ENCODE results near the gene RMRP.
A peak's percentile ranks its signal among the peaks of the same experiment; 100 is the strongest.

Gene RMRP

GRCh38 chr9:35657546-35658136 is at the start of gene RMRP:
Gene RMRP (minus strand): TSS chr9:35658019.
- peak; percentile 99 for DNase-seq

GRCh38 chr9:35706951-35707350 is 49.1 kb upstream of the RMRP start:
- DNase-seq: no peak

DNA sequence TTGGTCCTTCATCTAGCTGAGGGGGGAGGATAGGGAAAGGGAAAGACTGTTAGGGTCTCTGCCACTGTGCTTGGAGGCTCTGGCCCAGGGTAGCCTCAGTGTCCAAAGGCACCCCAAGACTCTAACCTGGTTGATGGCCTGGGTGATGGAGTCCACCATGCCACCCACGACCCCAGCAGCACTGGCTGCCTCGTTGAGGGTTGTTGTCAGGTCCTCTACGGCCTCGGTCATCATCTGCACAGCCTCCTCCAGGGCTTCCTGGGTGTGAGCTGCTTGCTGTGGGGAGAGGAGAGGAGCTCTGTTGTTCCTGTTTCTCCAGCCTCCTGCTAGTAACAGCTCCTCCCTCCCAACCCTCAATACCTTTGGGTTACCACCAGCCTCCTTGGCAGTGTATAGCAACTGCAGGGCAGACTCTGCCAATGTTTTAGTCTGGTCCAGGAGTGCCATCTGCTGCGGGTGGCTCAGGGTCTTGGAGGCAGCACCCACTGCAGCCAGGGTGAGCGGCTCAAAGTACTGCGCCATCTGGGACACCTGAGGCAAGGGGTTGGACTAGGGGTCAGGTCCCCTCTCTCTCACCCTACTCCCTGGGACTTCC is 48.1 kb upstream of the RMRP start:
- no peak for DNase-seq

GRCh38 chr9:35705372-35705771 is 47.6 kb upstream of the RMRP start:
- no peak for DNase-seq

DNA sequence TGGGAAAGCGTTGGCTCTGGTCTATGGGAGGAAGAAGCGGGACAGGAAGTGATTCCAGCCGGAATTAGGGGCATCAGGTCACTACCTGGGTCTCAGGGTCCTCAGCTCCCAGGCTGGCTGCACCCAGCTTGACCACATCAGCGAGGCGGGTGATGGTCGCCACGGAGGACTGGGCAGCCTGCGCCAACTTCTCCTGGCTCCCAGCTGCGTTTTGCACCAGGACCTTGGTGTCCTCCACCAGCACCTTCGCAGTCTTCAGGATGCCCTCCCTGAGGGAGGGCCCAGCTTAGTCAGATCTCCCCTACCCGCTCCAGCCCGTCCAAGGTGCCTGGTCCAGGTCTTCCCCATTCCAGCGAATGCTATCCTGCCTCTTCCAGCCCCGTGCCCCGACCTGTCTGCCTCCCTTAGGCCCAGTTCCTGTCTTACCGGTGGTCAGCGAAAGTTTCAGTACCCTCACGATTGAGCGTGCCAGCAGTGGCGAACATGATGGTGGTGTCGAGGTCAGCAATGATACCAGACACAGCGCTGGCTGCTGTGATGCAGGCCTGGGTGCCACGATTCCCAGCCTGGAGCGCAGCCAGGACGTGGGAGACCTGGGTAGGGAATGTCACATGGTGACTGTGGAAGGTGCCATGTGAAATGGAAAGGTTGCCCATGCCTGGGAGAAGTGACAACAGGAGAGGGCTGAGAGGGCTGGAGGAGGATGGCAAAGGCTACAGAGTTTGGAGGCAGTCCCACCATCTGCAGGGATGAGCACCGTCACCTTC is 46.3 kb upstream of the RMRP start:
- DNase-seq: no peak

DNA sequence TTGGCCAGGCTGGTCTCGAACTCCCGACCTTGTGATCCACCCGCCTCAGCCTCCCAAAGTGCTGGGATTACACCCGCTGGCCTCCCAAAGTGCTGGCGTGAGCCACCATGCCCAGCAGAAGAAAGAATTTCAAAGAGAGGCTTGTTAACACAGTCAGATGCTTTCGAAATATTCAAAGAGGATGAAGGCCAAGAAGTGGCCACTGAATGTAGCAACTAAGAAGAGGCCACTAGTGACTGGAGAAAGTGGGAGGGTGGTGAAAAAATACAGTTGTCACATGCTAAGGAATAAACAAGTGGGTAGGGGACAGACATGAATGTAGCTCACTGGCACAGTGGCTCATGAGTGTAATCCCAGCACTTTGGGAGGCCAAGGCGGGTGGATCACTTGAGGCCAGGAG is 44.9 kb upstream of the RMRP start:
- DNase-seq: no peak

DNA sequence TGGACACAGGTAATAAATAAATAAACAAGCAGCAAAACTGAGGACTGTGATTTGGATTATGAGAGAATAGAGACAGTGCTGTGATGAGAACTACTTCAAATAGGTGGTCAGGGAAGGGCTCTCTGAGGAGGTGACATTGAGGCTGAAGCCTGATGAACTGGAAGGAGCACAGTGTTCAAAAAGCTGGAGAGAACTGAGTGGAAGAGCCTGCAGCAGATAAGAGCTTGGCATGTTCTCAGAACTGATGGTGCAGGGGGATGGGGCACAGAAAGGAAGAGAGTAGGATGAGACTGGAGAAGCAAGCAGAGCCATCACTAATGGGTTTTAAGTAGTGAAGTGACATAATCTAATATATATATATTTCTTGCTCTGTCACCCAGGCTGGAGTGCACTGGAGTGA is 43.1 kb upstream of the RMRP start:
- no peak for DNase-seq

DNA sequence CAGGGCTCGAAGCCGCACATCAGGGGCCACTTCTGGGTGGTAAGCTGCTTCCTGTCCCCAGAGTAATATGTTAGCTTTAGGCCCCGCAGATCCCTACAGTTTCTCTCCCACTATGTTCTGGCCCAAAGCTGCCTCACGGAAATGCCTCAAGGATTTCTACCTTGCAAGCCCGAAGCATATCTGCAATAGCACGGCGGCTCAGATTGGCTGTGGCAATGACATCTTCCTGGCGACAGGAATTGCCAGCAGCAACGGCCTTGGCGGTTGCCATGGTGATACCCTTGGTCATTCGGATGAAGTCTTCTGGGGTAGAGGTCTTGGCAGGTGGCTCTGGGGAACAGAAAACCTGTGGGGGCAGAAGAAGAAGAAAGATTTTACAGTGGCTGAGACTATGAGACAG is 42.2 kb upstream of the RMRP start:
- DNase-seq: no peak

- no peak for DNase-seq
Measured at GRCh38 chr9:35698231-35698630, 40.4 kb upstream of the RMRP start.

DNA sequence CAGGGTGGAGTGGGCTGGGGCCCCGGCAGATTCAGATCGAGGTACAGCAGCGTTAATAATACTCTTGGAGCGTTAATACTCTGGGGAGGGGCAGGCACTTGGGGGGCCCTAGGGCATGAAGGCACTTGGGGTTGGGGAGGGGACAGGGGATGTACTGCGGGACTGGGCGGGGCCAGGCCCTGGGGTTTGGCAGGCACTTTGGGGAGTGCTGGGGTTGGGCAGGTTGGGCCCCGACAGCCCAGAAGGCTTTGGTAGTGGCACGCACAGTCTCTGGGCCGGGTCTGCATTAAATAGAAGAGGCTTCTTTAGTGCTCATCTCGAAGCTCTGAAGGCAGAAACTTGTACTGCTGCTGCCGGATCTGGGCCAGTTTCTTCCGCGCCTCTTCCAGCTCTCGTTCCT is 39.7 kb upstream of the RMRP start:
- no peak for DNase-seq

- DNase-seq: no peak
Measured at GRCh38 chr9:35696520-35697215, 38.8 kb upstream of the RMRP start.

- DNase-seq: no peak
Measured at GRCh38 chr9:35695943-35696401, 38.2 kb upstream of the RMRP start.

- no peak for DNase-seq
Measured at GRCh38 chr9:35691757-35692301, 34.0 kb upstream of the RMRP start.

GRCh38 chr9:35691334-35691650 is 33.5 kb upstream of the RMRP start:
- DNase-seq: no peak

GRCh38 chr9:35690614-35691333 is 33.0 kb upstream of the RMRP start:
- DNase-seq: peak; percentile 89

- DNase-seq: no peak
Measured at GRCh38 chr9:35690294-35690613, 32.4 kb upstream of the RMRP start.

DNA sequence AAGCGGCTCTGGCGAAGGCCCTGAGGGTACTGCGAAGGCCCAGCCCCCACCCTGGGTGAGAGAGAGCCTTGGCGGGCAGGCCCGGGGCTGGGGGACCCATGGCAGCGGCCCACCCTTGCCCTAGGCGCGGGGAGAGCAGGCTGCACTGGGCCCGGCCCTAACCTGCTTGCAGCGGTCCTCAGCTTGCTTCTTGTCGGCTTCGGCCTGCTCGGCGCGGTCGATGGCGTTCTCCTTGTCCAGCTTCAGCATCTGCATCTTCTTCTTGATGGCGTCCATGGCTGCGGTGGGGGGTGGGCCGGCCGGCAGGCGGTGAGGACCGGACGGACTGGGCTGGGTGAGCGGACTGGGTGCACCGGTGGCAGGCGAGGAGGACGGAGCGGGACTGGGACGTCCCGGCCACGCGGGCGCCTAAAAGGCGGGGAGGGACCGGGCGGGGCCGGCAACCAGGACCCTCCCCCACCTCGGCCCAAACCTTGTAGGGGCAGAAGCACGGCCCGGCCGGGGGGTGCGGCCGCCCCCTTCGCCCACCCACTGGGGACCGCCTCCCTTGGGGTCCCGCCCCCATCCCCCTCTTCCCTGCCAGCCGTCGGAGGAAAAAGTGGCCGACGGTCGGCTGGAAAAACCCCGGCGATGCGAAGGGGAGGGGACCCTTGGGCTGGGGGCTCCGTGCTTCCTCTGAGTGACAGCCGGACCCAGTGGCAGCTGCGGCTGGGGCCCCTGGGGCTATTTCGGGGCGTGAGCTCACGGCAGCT is 31.9 kb upstream of the RMRP start, which contains the start of gene TPM2:
Gene TPM2, minus strand, starts transcription at position 384 of the 752 bp plus-strand sequence. Its CDS starts 108 bp downstream, at position 276.
- DNase-seq: peak; percentile 87

GRCh38 chr9:35688558-35689541 is 31.0 kb upstream of the RMRP start:
- no peak for DNase-seq

DNA sequence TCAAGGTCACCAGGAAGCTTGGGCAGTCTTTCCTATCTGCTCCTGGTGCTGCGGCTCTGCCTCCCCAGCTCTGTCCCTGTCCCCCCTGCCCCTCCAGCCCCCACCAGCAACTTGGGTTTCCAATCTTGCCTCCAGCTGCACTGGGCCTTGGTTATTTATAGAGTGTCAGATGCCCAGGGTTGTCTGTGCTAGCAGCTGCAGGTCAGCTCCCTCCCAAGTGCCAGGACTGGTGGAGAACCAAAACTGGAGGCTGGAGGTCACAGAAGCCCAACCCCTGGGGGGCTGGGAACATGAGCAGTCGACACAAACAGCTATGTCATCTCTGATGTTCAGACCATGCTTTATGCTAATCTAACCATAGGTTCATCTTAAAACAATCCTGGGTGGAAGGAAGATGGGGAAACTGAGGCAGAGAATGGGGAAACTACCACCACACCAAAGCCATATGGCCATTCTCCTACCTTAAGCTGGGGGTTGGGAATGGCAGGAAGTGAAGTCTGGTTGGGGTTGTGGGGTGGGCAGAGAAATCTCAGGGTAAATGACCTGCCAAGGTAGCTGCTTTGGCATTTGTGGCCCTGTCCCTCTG is 30.2 kb upstream of the RMRP start:
- no peak for DNase-seq

DNA sequence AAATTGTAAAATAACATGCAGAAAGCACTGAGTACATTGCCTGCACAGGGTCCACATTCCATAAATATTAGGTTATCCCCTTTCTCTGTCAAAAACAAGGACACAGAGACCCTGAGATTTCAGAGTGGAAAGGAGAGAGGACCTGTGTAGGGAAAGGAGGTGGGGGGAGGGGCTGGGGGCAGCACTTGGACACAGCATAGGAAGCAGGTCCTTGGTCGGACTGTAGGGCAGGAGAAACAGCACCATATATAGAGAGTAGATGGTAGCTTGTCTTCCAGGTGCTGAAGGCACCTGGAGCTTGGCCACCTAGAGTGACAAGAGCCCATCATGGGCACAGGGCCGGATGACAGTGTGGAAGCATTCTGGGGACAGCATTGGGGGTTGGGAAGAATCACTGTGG is 29.5 kb upstream of the RMRP start:
- no peak for DNase-seq

All from left hindlimb (tissue), 1 donor.